Osteocyte (in vitro differentiated cells): ENCODE results near the gene FANK1. TPM values are rescaled to one million over a fixed set of nuclear protein-coding genes. Genes with fewer than 3 reads are reported as not detected.

Experiments
- DNase-seq: peaks from one replicate; pipeline ENCODE4 v3.0.0; 2021; ENCODE audit warnings: mixed read lengths; ENCODE audit not compliant: unreplicated experiment; ENCODE audit errors: extremely low spot score
- H3K27ac Mint-ChIP-seq: one replicate; pipeline ENCODE4 v1.8.0; 2021; ENCODE audit warnings: mild to moderate bottlenecking, mixed read lengths; ENCODE audit not compliant: unreplicated experiment
- H3K27me3 Mint-ChIP-seq: one replicate; pipeline ENCODE4 v1.8.0; 2021; ENCODE audit warnings: mixed read lengths; ENCODE audit not compliant: unreplicated experiment
- H3K36me3 Mint-ChIP-seq: one replicate; pipeline ENCODE4 v1.8.0; 2021; ENCODE audit warnings: mixed read lengths; ENCODE audit not compliant: unreplicated experiment
- H3K4me1 Mint-ChIP-seq: one replicate; pipeline ENCODE4 v1.8.0; 2021; ENCODE audit warnings: mixed read lengths; ENCODE audit not compliant: unreplicated experiment
- H3K4me3 Mint-ChIP-seq: one replicate; pipeline ENCODE4 v1.8.0; 2021; ENCODE audit warnings: mild to moderate bottlenecking, moderate library complexity, mixed read lengths; ENCODE audit not compliant: unreplicated experiment
- H3K9me3 Mint-ChIP-seq: one replicate; pipeline ENCODE4 v1.8.0; 2021; ENCODE audit warnings: mixed read lengths; ENCODE audit not compliant: unreplicated experiment
- total RNA-seq: library from RNA; stranded (reverse); gene quantifications from 2 replicates; pipeline ENCODE4 v1.2.1, GENCODE V29; 2021
- TF ChIP-seq, protein P1 (sequence below): fragments of 200-600 bp; sonication (generic); IDR thresholded peaks from 2 replicates; pipeline ENCODE4 v1.5.0; 2021; ENCODE audit warnings: antibody characterized with exemption, mild to moderate bottlenecking, moderate library complexity

Gene FANK1
- total RNA-seq, 1 donor from 2014 or later, result 2.0 TPM

DNA sequence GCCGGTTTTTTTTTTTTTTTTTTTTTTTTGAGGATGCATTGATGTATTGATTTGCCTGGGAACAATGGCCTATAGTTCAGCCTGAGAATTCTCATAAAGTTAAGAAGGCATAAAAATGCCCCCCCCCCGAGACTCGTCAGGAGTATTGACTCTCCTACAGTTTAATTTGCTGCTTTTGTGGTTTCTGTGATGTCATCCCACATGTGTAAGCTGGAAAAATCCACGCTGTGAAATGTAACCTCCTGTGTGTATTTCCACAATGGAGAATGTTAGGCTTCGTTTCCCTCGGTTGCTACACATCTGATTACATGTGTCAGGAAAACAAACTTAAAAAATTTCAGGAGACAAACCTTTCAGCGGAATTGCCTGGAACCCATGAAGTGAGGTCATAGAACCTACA is 117.9 kb downstream of the FANK1 start:
- Mint-ChIP-seq H3K36me3 (peaks cover 12% of the 10 kb centered on the region), H3K9me3 (no peaks in the 10 kb centered on the region), H3K27ac (no peak overlapping the region), H3K27me3 (no peaks in the 10 kb centered on the region), H3K4me3 (no peak overlapping the region), H3K4me1 (peaks cover 38% of the 10 kb centered on the region)
- DNase-seq, result no peak
- TF ChIP-seq, protein P1, sequence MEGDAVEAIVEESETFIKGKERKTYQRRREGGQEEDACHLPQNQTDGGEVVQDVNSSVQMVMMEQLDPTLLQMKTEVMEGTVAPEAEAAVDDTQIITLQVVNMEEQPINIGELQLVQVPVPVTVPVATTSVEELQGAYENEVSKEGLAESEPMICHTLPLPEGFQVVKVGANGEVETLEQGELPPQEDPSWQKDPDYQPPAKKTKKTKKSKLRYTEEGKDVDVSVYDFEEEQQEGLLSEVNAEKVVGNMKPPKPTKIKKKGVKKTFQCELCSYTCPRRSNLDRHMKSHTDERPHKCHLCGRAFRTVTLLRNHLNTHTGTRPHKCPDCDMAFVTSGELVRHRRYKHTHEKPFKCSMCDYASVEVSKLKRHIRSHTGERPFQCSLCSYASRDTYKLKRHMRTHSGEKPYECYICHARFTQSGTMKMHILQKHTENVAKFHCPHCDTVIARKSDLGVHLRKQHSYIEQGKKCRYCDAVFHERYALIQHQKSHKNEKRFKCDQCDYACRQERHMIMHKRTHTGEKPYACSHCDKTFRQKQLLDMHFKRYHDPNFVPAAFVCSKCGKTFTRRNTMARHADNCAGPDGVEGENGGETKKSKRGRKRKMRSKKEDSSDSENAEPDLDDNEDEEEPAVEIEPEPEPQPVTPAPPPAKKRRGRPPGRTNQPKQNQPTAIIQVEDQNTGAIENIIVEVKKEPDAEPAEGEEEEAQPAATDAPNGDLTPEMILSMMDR, result no peak

DNA sequence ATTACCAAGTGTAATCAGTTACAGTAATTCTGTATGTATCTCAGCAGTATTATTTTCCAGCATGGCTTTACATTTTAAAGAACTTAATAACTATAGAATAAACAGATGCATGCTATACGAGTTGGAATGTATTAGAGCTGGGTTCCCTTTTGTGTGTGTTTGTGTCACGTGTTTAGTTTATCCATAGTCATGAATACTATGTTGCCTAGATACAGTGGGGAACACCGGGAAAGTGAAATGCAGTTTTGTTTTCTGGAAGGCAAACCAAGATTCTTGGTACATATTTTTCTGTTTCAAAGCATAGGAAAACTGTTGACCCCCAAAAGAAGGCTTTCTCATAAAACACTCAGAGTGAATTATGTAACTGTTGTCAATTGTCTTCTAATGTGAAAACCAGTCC is 119.0 kb downstream of the FANK1 start:
- peaks cover 29% of the 10 kb centered on the region for H3K4me1 Mint-ChIP-seq
- no peaks in the 10 kb centered on the region for H3K27me3 Mint-ChIP-seq
- no peaks in the 10 kb centered on the region for H3K9me3 Mint-ChIP-seq
- H3K27ac Mint-ChIP-seq, result no peak overlapping the region
- no peak overlapping the region for H3K4me3 Mint-ChIP-seq
- no peak for DNase-seq
- peaks cover 16% of the 10 kb centered on the region for H3K36me3 Mint-ChIP-seq
- TF ChIP-seq, protein P1, result no peak

DNA sequence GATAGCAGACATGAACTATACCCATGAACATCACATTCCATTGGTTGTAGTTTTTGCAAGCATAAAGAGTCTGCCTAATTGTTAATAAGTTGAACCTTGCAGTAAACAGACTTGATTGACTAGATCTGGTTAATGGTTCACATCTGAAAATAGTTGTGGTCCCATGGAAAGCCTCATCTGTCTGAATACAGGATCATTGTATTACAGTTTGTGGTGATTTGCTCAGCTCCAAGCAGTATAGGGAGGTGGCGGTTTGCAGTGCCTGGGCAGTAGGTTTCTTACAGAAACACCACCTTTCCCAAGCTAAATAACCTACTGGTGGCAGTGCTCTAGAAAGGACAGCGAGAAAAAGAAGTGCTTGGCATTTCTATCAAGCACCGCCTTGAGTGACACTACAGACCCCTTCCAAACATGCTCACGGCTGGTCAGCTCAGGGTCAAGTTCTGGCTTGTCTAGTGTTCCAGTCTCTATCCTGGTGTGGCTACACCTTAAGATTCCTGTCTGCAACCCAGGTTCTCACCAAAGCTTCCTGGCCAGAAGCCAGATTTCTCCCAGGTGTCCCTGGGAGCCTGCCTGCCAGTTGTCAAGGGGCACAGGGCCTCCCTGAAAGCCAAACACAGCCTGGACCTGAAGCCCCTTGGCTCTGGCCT is 119.9 kb downstream of the FANK1 start:
- DNase-seq, result no peak
- peaks cover 15% of the 10 kb centered on the region for H3K36me3 Mint-ChIP-seq
- no peak overlapping the region for H3K4me3 Mint-ChIP-seq
- H3K9me3 Mint-ChIP-seq, result no peaks in the 10 kb centered on the region
- peaks cover 24% of the 10 kb centered on the region for H3K4me1 Mint-ChIP-seq
- H3K27me3 Mint-ChIP-seq, result no peaks in the 10 kb centered on the region
- H3K27ac Mint-ChIP-seq, result no peak overlapping the region
- TF ChIP-seq, protein P1, result no peak

- H3K27me3 Mint-ChIP-seq, result no peaks in the 10 kb centered on the region
- DNase-seq, result no peak
- no peak overlapping the region for H3K4me3 Mint-ChIP-seq
- no peaks in the 10 kb centered on the region for H3K9me3 Mint-ChIP-seq
- H3K36me3 Mint-ChIP-seq, result peaks cover 14% of the 10 kb centered on the region
- TF ChIP-seq, protein P1, result no peak
- peaks cover 24% of the 10 kb centered on the region for H3K4me1 Mint-ChIP-seq
- H3K27ac Mint-ChIP-seq, result no peak overlapping the region
These were observed 120.5 kb downstream of the FANK1 start for GRCh38 chr10:126016882-126017281.

DNA sequence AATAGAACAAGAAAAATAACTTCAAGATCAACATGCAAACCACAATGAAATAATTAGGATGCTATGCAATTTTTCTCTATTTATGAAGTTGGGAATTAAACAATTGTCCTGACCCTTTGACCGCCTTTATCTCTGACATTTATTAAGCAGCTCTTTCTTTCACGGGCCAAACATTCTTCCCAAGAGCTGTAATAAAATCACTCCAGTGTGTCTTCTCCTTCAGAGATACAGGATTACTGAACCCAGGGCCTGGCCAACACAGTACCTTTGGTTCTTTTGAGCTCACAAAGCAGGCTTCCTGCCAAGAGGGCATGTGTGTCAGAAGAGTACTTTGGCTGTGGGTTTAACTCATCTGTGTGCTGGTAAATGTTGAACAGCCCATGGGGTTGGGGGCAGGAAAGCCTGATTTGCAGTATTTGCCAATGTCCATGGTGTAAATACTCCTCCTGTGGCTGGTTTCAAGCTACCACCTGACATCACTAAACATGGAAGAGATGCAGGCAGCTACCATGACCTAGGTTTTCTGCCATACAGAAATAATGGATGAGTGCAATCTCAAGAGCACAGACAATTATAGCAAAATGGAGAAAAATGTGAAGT is 121.7 kb downstream of the FANK1 start:
- TF ChIP-seq, protein P1, result no peak
- no peak for DNase-seq
- H3K9me3 Mint-ChIP-seq, result no peaks in the 10 kb centered on the region

More for the DNA sequence above, 121.7 kb downstream of the FANK1 start:
- H3K27ac Mint-ChIP-seq, result no peak overlapping the region
- peaks cover 12% of the 10 kb centered on the region for H3K36me3 Mint-ChIP-seq
- peaks cover 18% of the 10 kb centered on the region for H3K4me1 Mint-ChIP-seq
- no peaks in the 10 kb centered on the region for H3K27me3 Mint-ChIP-seq
- H3K4me3 Mint-ChIP-seq, result no peak overlapping the region
